CD14-positive monocyte (primary cell): ENCODE data around the gene KAT2B. TPM values are rescaled to one million over a fixed set of nuclear protein-coding genes. Genes with fewer than 3 reads are reported as not detected.

Experiments used
- DNase-seq, 3 donors: peaks; one replicate each; pipeline ENCODE4 v3.0.0-alpha.2; 2011 to 2022
- H2AFZ ChIP-seq: 2 replicates; pipeline ENCODE4 v1.6.0; 2012; ENCODE audit warnings: mild to moderate bottlenecking, low read depth, low read length, inconsistent platforms; ENCODE audit not compliant: insufficient read depth, poor library complexity, severe bottlenecking
- H3K27ac ChIP-seq, 2 donors: 1 replicate in 1 of 2; 2 replicates in 1 of 2; pipeline ENCODE4 v1.5.1; 2012 to 2013; ENCODE audit warnings: low read length in 2 of 2, control low read depth in 1 of 2, inconsistent platforms in 1 of 2, low read depth in 1 of 2, mild to moderate bottlenecking in 1 of 2
- H3K27me3 ChIP-seq, 2 donors: one replicate each; pipeline versions ENCODE4 v1.6.0 to v1.6.1; 2011 to 2013; ENCODE audit warnings: low read length in 2 of 2; ENCODE audit not compliant: control insufficient read depth in 2 of 2, insufficient read depth in 2 of 2
- H3K36me3 ChIP-seq, 2 donors: replicated peaks in 1 of 2; 1 replicate in 1 of 2; 2 replicates in 1 of 2; pipeline versions ENCODE4 v1.5.1 to v1.6.1; 2012 to 2013; ENCODE audit warnings: low read length in 2 of 2, control low read depth in 1 of 2, inconsistent platforms in 1 of 2, mild to moderate bottlenecking in 1 of 2; ENCODE audit not compliant: insufficient read depth in 2 of 2, control insufficient read depth in 1 of 2
- H3K4me1 ChIP-seq, 2 donors: 1 replicate in 1 of 2; 2 replicates in 1 of 2; pipeline versions ENCODE4 v1.5.1 to v1.6.1; 2012 to 2013; ENCODE audit warnings: low read length in 2 of 2, control low read depth in 1 of 2, inconsistent platforms in 1 of 2, mild to moderate bottlenecking in 1 of 2, moderate library complexity in 1 of 2; ENCODE audit not compliant: insufficient read depth in 2 of 2, control insufficient read depth in 1 of 2
- H3K4me2 ChIP-seq: replicated peaks from 2 replicates; pipeline ENCODE3; 2012; ENCODE audit warnings: low read length, moderate library complexity, mild to moderate bottlenecking; ENCODE audit not compliant: poor library complexity, severe bottlenecking; ENCODE audit errors: extremely low read depth
- H3K4me3 ChIP-seq, 3 experiments: fragments of 200-600 bp in 1 of 3; sonication (generic) in 1 of 3; replicated peaks in 1 of 3; 1 replicate in 2 of 3; 2 replicates in 1 of 3; pipeline ENCODE4 v1.5.1; 2011 to 2013; ENCODE audit warnings: low read length in 3 of 3, mild to moderate bottlenecking in 3 of 3, control low read depth in 2 of 3, low read depth in 2 of 3, inconsistent platforms in 1 of 3, moderate library complexity in 1 of 3
- H3K79me2 ChIP-seq: 2 replicates; pipeline ENCODE4 v1.6.0; 2012; ENCODE audit warnings: mild to moderate bottlenecking, control low read depth, inconsistent platforms, low read length, moderate library complexity; ENCODE audit not compliant: insufficient read depth
- H3K9ac ChIP-seq: 2 replicates; pipeline ENCODE4 v1.6.0; 2017; ENCODE audit warnings: low read length, mild to moderate bottlenecking; ENCODE audit not compliant: insufficient read depth, poor library complexity, severe bottlenecking
- H3K9me3 ChIP-seq, 2 donors: replicated peaks in 1 of 2; 1 replicate in 1 of 2; 2 replicates in 1 of 2; pipeline versions ENCODE4 v1.5.1 to v1.6.1; 2012 to 2013; ENCODE audit warnings: low read length in 2 of 2, control low read depth in 1 of 2; ENCODE audit not compliant: control insufficient read depth in 1 of 2, insufficient read depth in 1 of 2
- H4K20me1 ChIP-seq: 2 replicates; pipeline ENCODE4 v1.6.0; 2012; ENCODE audit warnings: mild to moderate bottlenecking, low read length, control low read depth, moderate library complexity; ENCODE audit not compliant: insufficient read depth
- H3K27ac Mint-ChIP-seq, 7 donors: one replicate each; pipeline ENCODE4 v1.8.0; 2020; ENCODE audit warnings: mild to moderate bottlenecking in 7 of 7, mixed read lengths in 7 of 7, moderate library complexity in 6 of 7, inconsistent platforms in 2 of 7
- H3K27me3 Mint-ChIP-seq, 3 donors: one replicate each; pipeline ENCODE4 v1.8.0; 2021 to 2022; ENCODE audit warnings: low read depth in 3 of 3, mild to moderate bottlenecking in 3 of 3, mixed read lengths in 3 of 3, moderate library complexity in 3 of 3, inconsistent platforms in 1 of 3
- H3K36me3 Mint-ChIP-seq, 2 donors: one replicate each; pipeline ENCODE4 v1.8.0; 2020; ENCODE audit warnings: mixed read lengths in 2 of 2, inconsistent platforms in 1 of 2, mild to moderate bottlenecking in 1 of 2
- H3K4me1 Mint-ChIP-seq: one replicate; pipeline ENCODE4 v1.8.0; 2020; ENCODE audit warnings: mild to moderate bottlenecking, mixed read lengths
- H3K4me3 Mint-ChIP-seq, 2 donors: one replicate each; pipeline ENCODE4 v1.8.0; 2020; ENCODE audit warnings: mild to moderate bottlenecking in 2 of 2, mixed read lengths in 2 of 2, moderate library complexity in 1 of 2
- H3K9me3 Mint-ChIP-seq, 7 donors: one replicate each; pipeline ENCODE4 v1.8.0; 2020 to 2022; ENCODE audit warnings: mixed read lengths in 7 of 7, mild to moderate bottlenecking in 6 of 7, moderate library complexity in 6 of 7, inconsistent platforms in 2 of 7
- WGBS: methylation state at CpG from one replicate; pipeline ENCODE4 v1.1.5; 2013; ENCODE audit warnings: missing lambda C conversion rate; ENCODE audit not compliant: insufficient coverage; 5-methylcytosine and 5-hydroxymethylcytosine counted together
- intact Hi-C, 2 donors: fragments of 100-400 bp; cut with micrococcal nuclease; formaldehyde crosslinking; loops; one replicate each; pipeline versions ENCODE4 v1.15.0 to v1.15.1; 2023
- polyA plus RNA-seq, 3 donors: library from polyadenylated mRNA; depleted of rRNA in 1 of 3; unstranded in 2 of 3; stranded (reverse) in 1 of 3; fragments of 300-500 nt in 2 of 3; fragments of >200 nt in 1 of 3; fragmentation: Illumina TruSeq in 2 of 3; gene quantifications; 1 replicate in 2 of 3; 2 replicates in 1 of 3; pipeline ENCODE4 v1.2.3, GENCODE V29; 2012 to 2021
- TF ChIP-seq, protein P1 (sequence below): fragments of 200-600 bp; IDR thresholded peaks from one replicate; pipeline ENCODE4 v1.8.0; 2022; ENCODE audit warnings: antibody characterized with exemption, mild to moderate bottlenecking

The KAT2B gene
- polyA plus RNA-seq, 3 donors: 2.7 to 14.6 (median 3.5) TPM

DNA sequence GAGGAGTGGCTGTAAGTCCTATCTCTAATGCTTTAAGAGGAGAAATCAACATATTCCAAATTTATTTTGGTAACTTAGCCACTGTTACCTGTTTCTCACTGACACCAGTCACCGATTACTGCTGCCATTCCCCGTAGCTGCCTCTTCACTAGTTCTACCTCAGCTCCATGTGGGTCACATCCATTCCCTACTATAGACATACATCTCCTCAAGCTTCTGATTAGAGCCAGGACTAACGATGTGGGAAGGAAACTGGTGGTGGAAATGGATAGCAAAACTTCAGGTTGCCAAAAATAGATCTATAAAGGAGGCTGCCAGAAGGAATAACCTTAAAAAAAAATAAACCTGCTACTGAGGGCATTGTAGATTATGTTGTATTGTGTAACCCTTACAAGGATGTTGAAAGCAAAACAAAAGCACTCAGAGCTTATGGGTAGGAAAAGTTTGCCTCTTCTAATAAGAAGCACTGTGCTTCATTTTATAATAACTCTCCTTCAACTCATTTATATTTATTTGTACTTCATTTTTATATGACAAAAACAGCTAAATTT, 56.0 kb downstream of the KAT2B start:
- H3K4me3 ChIP-seq: no peak overlapping the region
- H2AFZ ChIP-seq: no peak overlapping the region
- Mint-ChIP-seq H3K27ac (no peak overlapping the region), H3K9me3 (peaks cover 0 to 2% (median under 1%) of the 10 kb centered on the region in 7 donors), H3K4me1 (no peaks in the 10 kb centered on the region), H3K36me3 (peaks cover 55 to 76% of the 10 kb centered on the region in 2 donors), H3K27me3 (peaks cover 0 to 1% (median 0%) of the 10 kb centered on the region in 3 donors), H3K4me3 (no peak overlapping the region)
- no peaks in the 10 kb centered on the region for H4K20me1 ChIP-seq
- DNase-seq: no peak
- TF ChIP-seq, protein P1, sequence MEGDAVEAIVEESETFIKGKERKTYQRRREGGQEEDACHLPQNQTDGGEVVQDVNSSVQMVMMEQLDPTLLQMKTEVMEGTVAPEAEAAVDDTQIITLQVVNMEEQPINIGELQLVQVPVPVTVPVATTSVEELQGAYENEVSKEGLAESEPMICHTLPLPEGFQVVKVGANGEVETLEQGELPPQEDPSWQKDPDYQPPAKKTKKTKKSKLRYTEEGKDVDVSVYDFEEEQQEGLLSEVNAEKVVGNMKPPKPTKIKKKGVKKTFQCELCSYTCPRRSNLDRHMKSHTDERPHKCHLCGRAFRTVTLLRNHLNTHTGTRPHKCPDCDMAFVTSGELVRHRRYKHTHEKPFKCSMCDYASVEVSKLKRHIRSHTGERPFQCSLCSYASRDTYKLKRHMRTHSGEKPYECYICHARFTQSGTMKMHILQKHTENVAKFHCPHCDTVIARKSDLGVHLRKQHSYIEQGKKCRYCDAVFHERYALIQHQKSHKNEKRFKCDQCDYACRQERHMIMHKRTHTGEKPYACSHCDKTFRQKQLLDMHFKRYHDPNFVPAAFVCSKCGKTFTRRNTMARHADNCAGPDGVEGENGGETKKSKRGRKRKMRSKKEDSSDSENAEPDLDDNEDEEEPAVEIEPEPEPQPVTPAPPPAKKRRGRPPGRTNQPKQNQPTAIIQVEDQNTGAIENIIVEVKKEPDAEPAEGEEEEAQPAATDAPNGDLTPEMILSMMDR: no peak
- H3K9ac ChIP-seq: no peak overlapping the region
- no peaks in the 10 kb centered on the region for H3K9me3 ChIP-seq
- no peak overlapping the region for H3K4me2 ChIP-seq
- peaks cover 38 to 62% of the 10 kb centered on the region in 2 donors for H3K36me3 ChIP-seq
- H3K4me1 ChIP-seq: no peaks in the 10 kb centered on the region
- H3K27ac ChIP-seq: no peak overlapping the region
- WGBS: no CpG with 5 or more reads among the region's 3 CpGs
- H3K27me3 ChIP-seq: no peaks in the 10 kb centered on the region
- no peaks in the 10 kb centered on the region for H3K79me2 ChIP-seq
- intact Hi-C loops: no loop called here

DNA sequence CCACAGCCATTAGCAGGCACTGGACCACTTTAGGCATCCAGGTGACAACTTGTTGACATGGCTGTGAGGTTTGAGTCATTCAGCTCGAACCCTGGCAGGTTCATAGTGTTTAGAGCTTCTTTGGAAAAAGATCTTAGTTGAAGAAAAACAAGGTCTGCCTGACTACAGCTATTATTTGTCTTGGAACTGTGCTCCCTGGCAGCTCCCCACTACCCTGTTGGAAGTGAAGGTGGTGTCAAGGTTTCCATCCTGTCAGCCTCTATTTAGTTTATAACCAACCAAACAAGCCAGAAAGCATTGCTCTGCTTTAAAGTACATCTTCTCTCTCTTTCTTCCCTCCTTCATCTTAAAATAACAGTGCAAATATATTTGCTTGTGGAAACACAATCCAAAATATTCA, 56.8 kb downstream of the KAT2B start:
- Histone ChIP-seq H3K9ac (no peak overlapping the region), H2AFZ (no peak overlapping the region), H3K4me3 (no peak overlapping the region), H3K27ac (no peak overlapping the region), H3K36me3 (peaks cover 38 to 70% of the 10 kb centered on the region in 2 donors), H3K79me2 (no peaks in the 10 kb centered on the region), H4K20me1 (no peaks in the 10 kb centered on the region), H3K4me2 (no peak overlapping the region), H3K4me1 (no peaks in the 10 kb centered on the region), H3K27me3 (no peaks in the 10 kb centered on the region), H3K9me3 (no peaks in the 10 kb centered on the region)
- Mint-ChIP-seq H3K9me3 (no peaks in the 10 kb centered on the region), H3K4me1 (no peaks in the 10 kb centered on the region), H3K4me3 (no peak overlapping the region), H3K36me3 (peaks cover 54 to 73% of the 10 kb centered on the region in 2 donors), H3K27ac (peak overlapping the region in 1 of 7 donors; percentile 51), H3K27me3 (no peaks in the 10 kb centered on the region)
- TF ChIP-seq, protein P1: no peak
- no peak for DNase-seq
- intact Hi-C loops: no loop called here
- no CpG with 5 or more reads among the region's 1 CpG for WGBS
